GM12878 (cell line): ENCODE data around the gene CACHD1. TPM values are rescaled to one million over a fixed set of nuclear protein-coding genes. Genes with fewer than 3 reads are reported as not detected.

Experiments
- ATAC-seq: fragments of 200-7000 bp; cut with Tn5 transposase; 3 replicates; pipeline ENCODE4 v1.9.1; 2020; ENCODE audit warnings: mild to moderate bottlenecking, moderate library complexity
- BruUV-seq: library from RNA; stranded (reverse); fragments of 400-500 nt; replicated peaks from 2 replicates; lab custom pipeline; 2021; lab: Mats Ljungman, UMichigan
- CTCF ChIA-PET: fragments of 300-600 bp; sonication (Branson Sonifier 250); formaldehyde crosslinking; extraction: SDS; loops from one replicate; lab custom pipeline; 2021; ENCODE audit warnings: inconsistent platforms; lab: Yijun Ruan, JAX
- POLR2A ChIA-PET: fragments of 350-600 bp; formaldehyde crosslinking; extraction: SDS; loops from one replicate; lab custom pipeline; 2021; ENCODE audit warnings: inconsistent platforms; lab: Charles Lee
- RAD21 ChIA-PET: fragments of 300-600 bp; sonication (Branson Sonifier 250); formaldehyde crosslinking; loops from one replicate; lab custom pipeline; 2023; ENCODE audit warnings: antibody characterized with exemption; ENCODE audit not compliant: unreplicated experiment; lab: Charles Lee
- SMC1A ChIA-PET: fragments of 300-600 bp; sonication (Branson Sonifier 250); formaldehyde crosslinking; loops from one replicate; lab custom pipeline; 2023; ENCODE audit not compliant: unreplicated experiment, uncharacterized antibody; lab: Charles Lee
- DNase-seq: peaks from one replicate; pipeline ENCODE4 v3.0.0-alpha.2; 2011; ENCODE audit warnings: low read depth, low spot score
- FAIRE-seq: peaks from 3 replicates; lab custom pipeline; 2011; peaks lifted over from hg19 to GRCh38; lab: Jason Lieb, UNC
- H2AFZ ChIP-seq: 2 replicates; pipeline ENCODE4 v1.6.0; 2011; ENCODE audit warnings: low read depth, low read length, control low read depth; ENCODE audit not compliant: control insufficient read depth
- H3K27ac ChIP-seq: 2 replicates; pipeline ENCODE4 v1.5.1; 2011; ENCODE audit warnings: control low read depth; ENCODE audit not compliant: control insufficient read depth, insufficient read depth
- H3K27me3 ChIP-seq, 2 experiments: replicated peaks in 1 of 2; 2 replicates each; pipeline versions ENCODE4 v1.6.0 to v1.6.1; 2011; ENCODE audit warnings: low read length in 1 of 2; ENCODE audit not compliant: control insufficient read depth in 2 of 2, insufficient read depth in 2 of 2
- H3K36me3 ChIP-seq, 2 experiments: 2 replicates each; pipeline ENCODE4 v1.5.1; 2011; ENCODE audit warnings: low read length in 1 of 2; ENCODE audit not compliant: control insufficient read depth in 2 of 2, insufficient read depth in 2 of 2
- H3K4me1 ChIP-seq: 2 replicates; pipeline ENCODE4 v1.6.1; 2011; ENCODE audit warnings: mild to moderate bottlenecking, low read length, moderate library complexity, mixed read lengths; ENCODE audit not compliant: control insufficient read depth, insufficient read depth
- H3K4me2 ChIP-seq: 2 replicates; pipeline ENCODE4 v1.6.0; 2011; ENCODE audit warnings: control low read depth; ENCODE audit not compliant: control insufficient read depth, insufficient read depth
- H3K4me3 ChIP-seq: fragments of 200-600 bp; sonication (generic); 2 replicates; pipeline ENCODE4 v1.5.1; 2016
- H3K79me2 ChIP-seq: 2 replicates; pipeline ENCODE4 v1.6.0; 2011; ENCODE audit warnings: low read length; ENCODE audit not compliant: control insufficient read depth, insufficient read depth
- H3K9ac ChIP-seq: 2 replicates; pipeline ENCODE4 v1.8.0; 2011; ENCODE audit warnings: low read length, control low read depth, mixed read lengths; ENCODE audit not compliant: control insufficient read depth, insufficient read depth
- H3K9me3 ChIP-seq: replicated peaks from 3 replicates; pipeline ENCODE4 v1.5.1; 2011; ENCODE audit warnings: mild to moderate bottlenecking, low read length; ENCODE audit not compliant: control insufficient read depth, insufficient read depth
- H4K20me1 ChIP-seq: 2 replicates; pipeline ENCODE4 v1.6.0; 2011; ENCODE audit not compliant: control insufficient read depth, insufficient read depth
- DPF2 ChIP-seq: fragments of 450-650 bp; IDR thresholded peaks from 2 replicates; pipeline ENCODE4 v1.6.1; 2017; ENCODE audit warnings: mild to moderate bottlenecking
- KAT2A ChIP-seq: conservative IDR thresholded peaks from 2 replicates; pipeline ENCODE4 v1.6.1; 2011; ENCODE audit warnings: low read depth, low read length; ENCODE audit not compliant: control insufficient read depth
- KDM1A ChIP-seq: fragments of 200-600 bp; sonication (generic); IDR thresholded peaks from 2 replicates; pipeline ENCODE4 v1.6.1; 2016; ENCODE audit warnings: borderline replicate concordance
- KLF5 ChIP-seq: fragments of 450-650 bp; IDR thresholded peaks from 2 replicates; pipeline ENCODE4 v1.6.1; 2014; ENCODE audit warnings: mild to moderate bottlenecking; ENCODE audit not compliant: partially characterized antibody
- MEF2A ChIP-seq: IDR thresholded peaks from 2 replicates; pipeline ENCODE4 v1.6.1; 2011; ENCODE audit warnings: low read depth, mild to moderate bottlenecking, low read length, moderate library complexity; ENCODE audit not compliant: insufficient read depth
- MYC ChIP-seq: IDR thresholded peaks from 2 replicates; pipeline ENCODE4 v1.6.1; 2011; ENCODE audit warnings: mild to moderate bottlenecking, low read length, moderate library complexity, inconsistent platforms; ENCODE audit not compliant: insufficient read depth, insufficient replicate concordance, insufficient read length, severe bottlenecking
- NFXL1 ChIP-seq: fragments of 450-650 bp; IDR thresholded peaks from 2 replicates; pipeline ENCODE4 v1.6.1; 2017; ENCODE audit warnings: antibody characterized with exemption, mild to moderate bottlenecking, borderline replicate concordance
- POLR2A ChIP-seq: IDR thresholded peaks from 2 replicates; pipeline ENCODE4 v1.6.1; 2011; ENCODE audit warnings: low read depth, mild to moderate bottlenecking, low read length
- STAT1 ChIP-seq: fragments of 450-650 bp; conservative IDR thresholded peaks from 2 replicates; pipeline ENCODE4 v1.6.1; 2014; ENCODE audit warnings: antibody characterized with exemption, mild to moderate bottlenecking
- ZZZ3 ChIP-seq: IDR thresholded peaks from 2 replicates; pipeline ENCODE4 v1.6.1; 2011; ENCODE audit warnings: low read depth; ENCODE audit not compliant: control insufficient read depth, insufficient read length
- WGBS: methylation state at CpG from one replicate; pipeline ENCODE4 v1.1.6; 2016; ENCODE audit warnings: low lambda C conversion rate; ENCODE audit not compliant: insufficient replicate concordance, insufficient coverage; ENCODE audit errors: missing lambda C conversion rate; 5-methylcytosine and 5-hydroxymethylcytosine counted together
- in situ Hi-C: fragments of 300-500 bp; cut with MboI; formaldehyde crosslinking; loops from 9 replicates; pipeline ENCODE4 v1.14.3; 2018; ENCODE audit warnings: mixed read lengths
- intact Hi-C: fragments of 100-400 bp; cut with micrococcal nuclease; formaldehyde crosslinking; loops from one replicate; pipeline ENCODE4 v1.14.2; 2022; ENCODE audit not compliant: unreplicated experiment
- polyA plus RNA-seq, 11 experiments: library from polyadenylated mRNA; depleted of rRNA in 4 of 11; unstranded in 6 of 11; stranded (reverse) in 5 of 11; fragments of >200 nt; fragmentation: Nextera tagmentation in 4 of 11; fragmentation: Illumina TruSeq in 1 of 11; extraction: Ambion mirVana in 4 of 11; extraction: Trizol in 1 of 11; gene quantifications; 1 replicate in 1 of 11; 2 replicates in 10 of 11; pipeline versions ENCODE4 v1.2.1 to v1.2.3, GENCODE V29; 2011 to 2016; ENCODE audit warnings: inconsistent platforms in 2 of 11, missing spikeins in 2 of 11, low read depth in 1 of 11
- total RNA-seq, 4 experiments: library from RNA; depleted of rRNA in 3 of 4; stranded (reverse); fragments of >200 nt in 3 of 4; fragmentation: Illumina TruSeq in 1 of 4; extraction: Trizol in 1 of 4; gene quantifications; 2 replicates each; pipeline versions ENCODE4 v1.2.1 to v1.2.3, GENCODE V29; 2013 to 2021
- TF ChIP-seq, protein P1 (sequence below): IDR thresholded peaks from 2 replicates; pipeline ENCODE4 v1.6.1; 2012; ENCODE audit warnings: mild to moderate bottlenecking, low read depth, low read length
- TF ChIP-seq, protein P2 (sequence below): IDR thresholded peaks from 2 replicates; pipeline ENCODE4 v1.6.1; 2011; ENCODE audit warnings: low read depth, mild to moderate bottlenecking, low read length, moderate library complexity, borderline replicate concordance; ENCODE audit errors: extremely low read depth
- TF ChIP-seq, protein P3 (sequence below): fragments of 450-650 bp; IDR thresholded peaks from 2 replicates; pipeline ENCODE4 v1.6.1; 2017; ENCODE audit warnings: mild to moderate bottlenecking, moderate library complexity

The CACHD1 gene
- total and polyA plus RNA-seq, 10 of the 15 experiments (the other 5 are each of a cell fraction or from before 2014, with no cell fraction given) = 0.03 TPM; not detected in 9

DNA sequence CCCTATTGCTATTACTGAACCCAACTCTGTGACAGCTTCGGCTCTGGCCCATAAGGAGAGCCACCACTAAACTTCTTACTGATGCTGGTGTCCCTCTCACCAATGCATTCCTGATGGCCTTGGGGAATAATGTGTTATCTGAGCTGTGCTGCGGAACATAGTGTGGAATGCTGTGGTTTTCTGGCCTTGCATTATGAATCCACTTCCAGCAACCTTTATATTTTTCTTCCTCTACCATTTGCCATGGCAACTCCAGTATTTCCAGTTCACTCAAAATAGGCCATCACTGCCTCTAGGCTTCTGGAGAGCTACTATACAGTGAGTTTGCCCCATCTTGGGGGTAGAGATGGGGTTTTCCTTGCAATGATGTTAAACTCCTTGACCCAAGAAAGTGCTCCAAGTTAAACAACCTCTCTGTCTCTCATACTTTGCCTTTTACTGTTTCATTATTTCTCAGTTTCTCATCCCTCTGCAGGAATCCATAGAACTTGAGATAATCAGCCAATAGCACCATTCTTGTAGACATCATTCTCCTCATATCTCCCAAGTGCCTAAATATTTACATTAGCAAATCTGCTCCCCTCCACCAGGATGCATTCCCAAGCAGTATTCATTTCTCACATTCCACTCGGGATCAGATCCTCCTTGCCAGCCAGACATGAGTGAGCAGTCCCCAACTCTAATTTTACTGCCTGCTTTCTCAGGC, 263.8 kb downstream of the CACHD1 start (continued):
- TF ChIP-seq, protein P1, sequence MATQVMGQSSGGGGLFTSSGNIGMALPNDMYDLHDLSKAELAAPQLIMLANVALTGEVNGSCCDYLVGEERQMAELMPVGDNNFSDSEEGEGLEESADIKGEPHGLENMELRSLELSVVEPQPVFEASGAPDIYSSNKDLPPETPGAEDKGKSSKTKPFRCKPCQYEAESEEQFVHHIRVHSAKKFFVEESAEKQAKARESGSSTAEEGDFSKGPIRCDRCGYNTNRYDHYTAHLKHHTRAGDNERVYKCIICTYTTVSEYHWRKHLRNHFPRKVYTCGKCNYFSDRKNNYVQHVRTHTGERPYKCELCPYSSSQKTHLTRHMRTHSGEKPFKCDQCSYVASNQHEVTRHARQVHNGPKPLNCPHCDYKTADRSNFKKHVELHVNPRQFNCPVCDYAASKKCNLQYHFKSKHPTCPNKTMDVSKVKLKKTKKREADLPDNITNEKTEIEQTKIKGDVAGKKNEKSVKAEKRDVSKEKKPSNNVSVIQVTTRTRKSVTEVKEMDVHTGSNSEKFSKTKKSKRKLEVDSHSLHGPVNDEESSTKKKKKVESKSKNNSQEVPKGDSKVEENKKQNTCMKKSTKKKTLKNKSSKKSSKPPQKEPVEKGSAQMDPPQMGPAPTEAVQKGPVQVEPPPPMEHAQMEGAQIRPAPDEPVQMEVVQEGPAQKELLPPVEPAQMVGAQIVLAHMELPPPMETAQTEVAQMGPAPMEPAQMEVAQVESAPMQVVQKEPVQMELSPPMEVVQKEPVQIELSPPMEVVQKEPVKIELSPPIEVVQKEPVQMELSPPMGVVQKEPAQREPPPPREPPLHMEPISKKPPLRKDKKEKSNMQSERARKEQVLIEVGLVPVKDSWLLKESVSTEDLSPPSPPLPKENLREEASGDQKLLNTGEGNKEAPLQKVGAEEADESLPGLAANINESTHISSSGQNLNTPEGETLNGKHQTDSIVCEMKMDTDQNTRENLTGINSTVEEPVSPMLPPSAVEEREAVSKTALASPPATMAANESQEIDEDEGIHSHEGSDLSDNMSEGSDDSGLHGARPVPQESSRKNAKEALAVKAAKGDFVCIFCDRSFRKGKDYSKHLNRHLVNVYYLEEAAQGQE = no peak
- no peak for TF ChIP-seq ZZZ3
- no peak for TF ChIP-seq POLR2A
- TF ChIP-seq, all 136 proteins: peak for 0

DNA sequence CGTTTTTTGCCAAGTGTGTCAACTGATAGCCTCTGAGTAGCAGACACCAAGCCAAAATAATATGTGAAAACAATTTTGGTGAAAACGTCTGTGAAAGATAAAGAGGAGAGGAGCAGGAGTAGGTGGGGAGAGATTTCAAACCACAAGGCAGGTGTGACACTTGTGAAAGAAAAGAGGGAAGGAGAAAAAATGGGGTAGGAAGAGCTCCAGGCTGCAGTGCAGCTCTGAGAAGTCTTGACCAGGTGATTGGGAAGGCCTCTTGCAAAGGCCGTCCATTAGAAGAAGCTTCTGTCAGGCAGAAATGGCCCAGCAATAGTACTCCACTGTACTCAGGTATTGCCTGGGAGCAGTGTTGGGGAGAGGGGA, 264.3 kb downstream of the CACHD1 start:
- ChIA-PET POLR2A (no interaction called here), SMC1A (no interaction called here), CTCF (no interaction called here), RAD21 (no interaction called here)
- H3K4me1 ChIP-seq = no peaks in the 10 kb centered on the region
- ATAC-seq (no peak), FAIRE-seq (no peak), DNase-seq (no peak)
- no peak overlapping the region for H2AFZ ChIP-seq
- no peaks in the 10 kb centered on the region for H3K79me2 ChIP-seq
- H3K4me2 ChIP-seq = no peak overlapping the region
- H3K4me3 ChIP-seq = no peak overlapping the region
- whole genome bisulfite sequencing = 27% methylated on average over 3 of the region's 3 CpGs
- H3K9me3 ChIP-seq = no peaks in the 10 kb centered on the region
- intact Hi-C loops (no loop called here), in situ Hi-C loops (no loop called here)
- H3K27me3 ChIP-seq = no peaks in the 10 kb centered on the region; a peak in 3 of 4 replicates
- no peak overlapping the region for H3K27ac ChIP-seq
- H4K20me1 ChIP-seq = no peaks in the 10 kb centered on the region
- no TSS peak for BruUV-seq
- H3K9ac ChIP-seq = no peak overlapping the region
- H3K36me3 ChIP-seq = no peaks in the 10 kb centered on the region
- TF ChIP-seq KDM1A = no peak
- no peak for TF ChIP-seq DPF2
- no peak for TF ChIP-seq MEF2A
- no peak for TF ChIP-seq STAT1
- TF ChIP-seq KLF5 = no peak
- TF ChIP-seq, protein P2, sequence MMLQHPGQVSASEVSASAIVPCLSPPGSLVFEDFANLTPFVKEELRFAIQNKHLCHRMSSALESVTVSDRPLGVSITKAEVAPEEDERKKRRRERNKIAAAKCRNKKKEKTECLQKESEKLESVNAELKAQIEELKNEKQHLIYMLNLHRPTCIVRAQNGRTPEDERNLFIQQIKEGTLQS = no peak
- TF ChIP-seq NFXL1 = no peak
- TF ChIP-seq MYC = no peak
- TF ChIP-seq, protein P3, sequence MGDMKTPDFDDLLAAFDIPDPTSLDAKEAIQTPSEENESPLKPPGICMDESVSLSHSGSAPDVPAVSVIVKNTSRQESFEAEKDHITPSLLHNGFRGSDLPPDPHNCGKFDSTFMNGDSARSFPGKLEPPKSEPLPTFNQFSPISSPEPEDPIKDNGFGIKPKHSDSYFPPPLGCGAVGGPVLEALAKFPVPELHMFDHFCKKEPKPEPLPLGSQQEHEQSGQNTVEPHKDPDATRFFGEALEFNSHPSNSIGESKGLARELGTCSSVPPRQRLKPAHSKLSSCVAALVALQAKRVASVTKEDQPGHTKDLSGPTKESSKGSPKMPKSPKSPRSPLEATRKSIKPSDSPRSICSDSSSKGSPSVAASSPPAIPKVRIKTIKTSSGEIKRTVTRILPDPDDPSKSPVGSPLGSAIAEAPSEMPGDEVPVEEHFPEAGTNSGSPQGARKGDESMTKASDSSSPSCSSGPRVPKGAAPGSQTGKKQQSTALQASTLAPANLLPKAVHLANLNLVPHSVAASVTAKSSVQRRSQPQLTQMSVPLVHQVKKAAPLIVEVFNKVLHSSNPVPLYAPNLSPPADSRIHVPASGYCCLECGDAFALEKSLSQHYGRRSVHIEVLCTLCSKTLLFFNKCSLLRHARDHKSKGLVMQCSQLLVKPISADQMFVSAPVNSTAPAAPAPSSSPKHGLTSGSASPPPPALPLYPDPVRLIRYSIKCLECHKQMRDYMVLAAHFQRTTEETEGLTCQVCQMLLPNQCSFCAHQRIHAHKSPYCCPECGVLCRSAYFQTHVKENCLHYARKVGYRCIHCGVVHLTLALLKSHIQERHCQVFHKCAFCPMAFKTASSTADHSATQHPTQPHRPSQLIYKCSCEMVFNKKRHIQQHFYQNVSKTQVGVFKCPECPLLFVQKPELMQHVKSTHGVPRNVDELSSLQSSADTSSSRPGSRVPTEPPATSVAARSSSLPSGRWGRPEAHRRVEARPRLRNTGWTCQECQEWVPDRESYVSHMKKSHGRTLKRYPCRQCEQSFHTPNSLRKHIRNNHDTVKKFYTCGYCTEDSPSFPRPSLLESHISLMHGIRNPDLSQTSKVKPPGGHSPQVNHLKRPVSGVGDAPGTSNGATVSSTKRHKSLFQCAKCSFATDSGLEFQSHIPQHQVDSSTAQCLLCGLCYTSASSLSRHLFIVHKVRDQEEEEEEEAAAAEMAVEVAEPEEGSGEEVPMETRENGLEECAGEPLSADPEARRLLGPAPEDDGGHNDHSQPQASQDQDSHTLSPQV = no peak
- no peak for TF ChIP-seq KAT2A
